Activated naive CD4-positive, alpha-beta T cell treated with anti-CD3 and anti-CD28 coated beads for 36 hours (primary cell): Measurements from ENCODE around the gene BEND3. TPM values are rescaled to one million over a fixed set of nuclear protein-coding genes. Genes with fewer than 3 reads are reported as not detected.

Source experiments
- CTCF ChIA-PET: fragments of 350-600 bp; sonication (Branson Sonifier 250); formaldehyde crosslinking; loops from one replicate; lab custom pipeline; 2021; ENCODE audit warnings: antibody characterized with exemption; lab: Charles Lee
- DNase-seq: peaks from one replicate; pipeline ENCODE4 v3.0.0-alpha.2; 2020
- H3K27ac Mint-ChIP-seq: one replicate; pipeline ENCODE4 v1.8.0; 2021; ENCODE audit warnings: mild to moderate bottlenecking, mixed read lengths
- H3K27me3 Mint-ChIP-seq: one replicate; pipeline ENCODE4 v1.8.0; 2021; ENCODE audit warnings: low read depth, mixed read lengths
- H3K36me3 Mint-ChIP-seq: one replicate; pipeline ENCODE4 v1.8.0; 2021; ENCODE audit warnings: low read depth, mixed read lengths
- H3K4me1 Mint-ChIP-seq: one replicate; pipeline ENCODE4 v1.8.0; 2021; ENCODE audit warnings: low read depth, mixed read lengths
- H3K4me3 Mint-ChIP-seq: one replicate; pipeline ENCODE4 v1.8.0; 2021; ENCODE audit warnings: mild to moderate bottlenecking, moderate library complexity, mixed read lengths
- H3K9me3 Mint-ChIP-seq: one replicate; pipeline ENCODE4 v1.8.0; 2021; ENCODE audit warnings: mixed read lengths
- intact Hi-C: fragments of 100-400 bp; cut with micrococcal nuclease; formaldehyde crosslinking; loops from one replicate; pipeline ENCODE4 v1.15.1; 2023
- total RNA-seq, 2 experiments: library from RNA; stranded (reverse); gene quantifications; one replicate each; pipeline ENCODE4 v1.2.3, GENCODE V29; 2021

BEND3 gene
- total RNA-seq, 2 experiments from 2014 or later = 2.0 to 2.6 TPM

GRCh38 chr6:107075951-107076381 is 39.3 kb downstream of the BEND3 start:
- CTCF ChIA-PET = interaction anchor here (0.6 to 1.0 kb wide), 2 partner anchors 38 to 423 kb away, joined by 3 read pairs; no protein-coding TSS in a partner anchor
- Mint-ChIP-seq H3K27ac (no peak overlapping the region), H3K27me3 (no peaks in the 10 kb centered on the region), H3K36me3 (no peaks in the 10 kb centered on the region), H3K4me3 (no peak overlapping the region), H3K9me3 (no peaks in the 10 kb centered on the region), H3K4me1 (no peaks in the 10 kb centered on the region)
- intact Hi-C loops = no loop called here
- DNase-seq = no peak

DNA sequence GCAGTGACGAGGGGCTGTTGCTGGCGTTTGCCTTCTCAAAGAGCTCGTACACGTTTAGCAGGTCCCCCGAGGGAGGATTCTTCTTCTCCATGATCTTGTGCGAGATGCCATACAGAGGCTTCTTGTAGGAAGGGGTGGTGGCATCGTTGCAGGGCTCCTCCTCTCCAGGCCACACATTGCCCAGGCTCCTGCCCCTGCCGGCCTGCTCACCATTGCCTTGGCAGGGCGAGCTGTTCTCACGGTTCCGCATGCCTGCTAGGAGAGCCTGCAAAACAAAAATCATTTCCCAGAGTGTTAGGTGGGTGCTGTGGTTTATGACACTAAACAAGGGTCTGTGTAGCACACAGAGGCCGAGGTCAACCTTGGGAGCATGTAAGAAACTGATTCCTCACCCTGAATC is 44.6 kb downstream of the BEND3 start:
- Mint-ChIP-seq H3K27me3 (no peaks in the 10 kb centered on the region), H3K4me1 (peaks cover 9% of the 10 kb centered on the region), H3K36me3 (peaks cover 16% of the 10 kb centered on the region), H3K27ac (no peak overlapping the region), H3K9me3 (no peaks in the 10 kb centered on the region), H3K4me3 (no peak overlapping the region)
- CTCF ChIA-PET = no interaction called here
- DNase-seq = no peak
- intact Hi-C loops = no loop called here

GRCh38 chr6:107069631-107070548 is 45.4 kb downstream of the BEND3 start:
- Mint-ChIP-seq H3K36me3 (peaks cover 16% of the 10 kb centered on the region), H3K27me3 (no peaks in the 10 kb centered on the region), H3K4me3 (no peak overlapping the region), H3K27ac (no peak overlapping the region), H3K4me1 (peaks cover 15% of the 10 kb centered on the region), H3K9me3 (no peaks in the 10 kb centered on the region)
- intact Hi-C loops = no loop called here
- DNase-seq = no peak
- CTCF ChIA-PET = no interaction called here

- intact Hi-C loops = no loop called here
- Mint-ChIP-seq H3K9me3 (no peaks in the 10 kb centered on the region), H3K4me1 (peaks cover 20% of the 10 kb centered on the region), H3K36me3 (peaks cover 16% of the 10 kb centered on the region), H3K4me3 (no peak overlapping the region), H3K27me3 (no peaks in the 10 kb centered on the region), H3K27ac (no peak overlapping the region)
- no peak for DNase-seq
- CTCF ChIA-PET = no interaction called here
Observed at GRCh38 chr6:107068691-107069630, 46.4 kb downstream of the BEND3 start.

DNA sequence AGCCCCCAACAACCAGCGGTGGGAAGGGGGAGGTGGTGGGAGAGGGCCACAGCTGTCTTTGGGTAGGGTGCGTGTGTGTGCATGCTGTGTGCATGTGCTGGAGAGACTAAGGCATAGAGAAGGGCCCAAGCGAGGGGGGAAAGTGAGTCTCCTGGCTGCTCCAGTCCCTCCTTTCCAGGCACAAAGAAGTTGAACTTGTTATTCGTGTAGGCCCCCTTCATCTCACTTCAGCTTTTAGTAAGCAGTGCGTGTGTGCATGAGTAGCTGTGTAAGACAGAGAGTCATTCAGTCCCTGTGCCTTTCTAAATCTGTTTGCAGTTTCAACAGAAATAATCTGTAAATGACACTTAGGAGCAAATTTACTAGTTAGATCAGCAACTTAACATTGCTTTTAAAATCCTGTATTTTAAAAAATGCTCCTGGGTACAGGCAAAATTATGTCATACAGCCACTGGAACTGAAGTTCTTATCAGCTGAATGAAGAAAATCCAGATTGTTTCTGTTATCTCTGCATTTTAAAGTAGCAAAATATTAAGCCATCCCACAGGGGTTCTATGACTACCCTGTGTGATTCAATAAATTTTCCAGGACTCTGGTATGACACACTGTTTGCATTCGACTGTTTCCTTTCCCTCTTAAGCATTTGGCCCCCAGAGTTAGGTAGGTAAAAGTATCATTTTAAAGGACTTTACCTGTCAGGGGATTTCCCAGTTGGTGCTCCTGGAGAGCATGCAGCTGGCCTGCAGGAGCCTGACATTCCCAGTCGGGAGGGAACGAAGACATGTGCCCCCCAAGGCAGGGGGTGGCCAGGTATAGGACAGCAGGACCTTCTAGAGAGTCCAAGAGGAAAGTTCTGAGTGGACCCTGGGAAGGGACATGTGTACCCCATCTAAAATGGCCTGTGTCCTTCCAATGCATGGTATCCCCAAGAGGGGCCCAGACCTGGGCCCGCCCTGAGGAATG is 48.3 kb downstream of the BEND3 start:
- Mint-ChIP-seq H3K4me3 (no peak overlapping the region), H3K27ac (no peak overlapping the region)

GRCh38 chr6:107064579-107065065 is 50.7 kb downstream of the BEND3 start:
- CTCF ChIA-PET = no interaction called here
- intact Hi-C loops = loop anchor here (2.0 to 5.0 kb wide), 2 partner anchors 36 to 48 kb away; partner anchors contain the start of gene MTRES1
- Mint-ChIP-seq H3K27ac (no peak overlapping the region), H3K27me3 (no peaks in the 10 kb centered on the region), H3K9me3 (no peaks in the 10 kb centered on the region), H3K36me3 (peaks cover 10% of the 10 kb centered on the region), H3K4me3 (no peak overlapping the region), H3K4me1 (peaks cover 35% of the 10 kb centered on the region)
- peak; percentile 29 for DNase-seq

More for the DNA sequence above, 48.3 kb downstream of the BEND3 start:
- DNase-seq = peak; percentile 29
- intact Hi-C loops = no loop called here
- no peaks in the 10 kb centered on the region for H3K27me3 Mint-ChIP-seq
- CTCF ChIA-PET = interaction anchor here (1.8 kb wide), 1 partner anchor 47 kb away, joined by 4 read pairs; no protein-coding TSS in a partner anchor
- H3K9me3 Mint-ChIP-seq = no peaks in the 10 kb centered on the region
- peaks cover 16% of the 10 kb centered on the region for H3K36me3 Mint-ChIP-seq
- peaks cover 25% of the 10 kb centered on the region for H3K4me1 Mint-ChIP-seq

GRCh38 chr6:107062691-107063090 is 52.6 kb downstream of the BEND3 start:
- H3K36me3 Mint-ChIP-seq = no peaks in the 10 kb centered on the region
- H3K27ac Mint-ChIP-seq = no peak overlapping the region
- H3K4me3 Mint-ChIP-seq = no peak overlapping the region
- H3K9me3 Mint-ChIP-seq = no peaks in the 10 kb centered on the region
- DNase-seq = no peak
- intact Hi-C loops = loop anchor here (5.0 kb wide), 1 partner anchor 50 kb away; no protein-coding TSS in a partner anchor
- H3K27me3 Mint-ChIP-seq = no peaks in the 10 kb centered on the region
- peaks cover 35% of the 10 kb centered on the region for H3K4me1 Mint-ChIP-seq
- CTCF ChIA-PET = interaction anchor here (0.6 to 0.8 kb wide), 2 partner anchors 33 to 658 kb away, joined by 5 to 6 read pairs; no protein-coding TSS in a partner anchor

DNA sequence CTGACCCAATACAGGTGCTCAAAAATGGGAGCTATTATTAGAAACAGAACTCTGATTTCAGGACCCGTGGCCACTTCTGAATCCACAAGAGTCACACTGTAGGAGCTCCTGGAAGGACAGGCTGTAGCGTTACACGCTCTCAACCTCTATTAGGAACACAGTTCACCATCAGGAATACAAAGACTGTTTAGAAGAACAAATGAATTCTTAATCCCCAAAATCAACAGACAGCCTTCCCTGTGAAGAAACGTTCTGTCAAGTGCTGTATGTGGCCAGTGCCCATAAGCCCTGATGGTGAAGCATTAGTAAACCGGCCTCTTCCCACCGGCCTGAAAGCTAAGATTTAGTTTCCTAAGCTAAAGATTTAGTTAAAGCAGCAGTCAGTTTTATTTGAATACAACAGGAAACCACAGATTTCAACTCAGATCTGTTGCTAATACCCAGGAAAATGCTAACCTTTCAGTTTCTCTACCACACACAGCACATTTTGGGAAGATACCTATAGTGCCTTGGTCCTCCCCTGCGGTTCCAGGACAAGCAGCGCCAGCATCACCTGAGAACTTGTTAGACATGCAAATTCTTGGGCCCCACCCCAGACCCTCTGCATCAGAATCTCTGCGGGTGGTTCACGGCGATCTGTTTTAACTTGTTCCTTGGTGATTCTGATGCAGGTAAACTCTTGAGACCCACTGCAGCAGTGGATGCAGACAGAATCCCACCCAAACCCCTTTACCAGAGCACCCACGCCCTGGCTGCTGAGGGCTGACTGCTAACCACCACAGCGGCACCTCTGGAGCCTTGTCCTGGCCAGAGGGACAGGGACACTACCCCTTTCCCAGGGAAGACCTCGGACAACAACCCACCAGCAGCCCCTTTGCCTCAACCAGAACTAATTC is 53.9 kb downstream of the BEND3 start:
- Mint-ChIP-seq H3K9me3 (no peaks in the 10 kb centered on the region), H3K27ac (no peak overlapping the region), H3K4me1 (peaks cover 28% of the 10 kb centered on the region), H3K4me3 (peak overlapping the region; percentile 15), H3K36me3 (no peaks in the 10 kb centered on the region), H3K27me3 (no peaks in the 10 kb centered on the region)
- CTCF ChIA-PET = interaction anchor here (0.6 to 2.2 kb wide), 4 partner anchors 31 to 212 kb away, joined by 3 to 9 read pairs (median 6); partner anchors contain the start of gene MTRES1
- intact Hi-C loops = loop anchor here (5.0 kb wide), 1 partner anchor 51 kb away; no protein-coding TSS in a partner anchor
- peak; percentile 61 for DNase-seq

DNA sequence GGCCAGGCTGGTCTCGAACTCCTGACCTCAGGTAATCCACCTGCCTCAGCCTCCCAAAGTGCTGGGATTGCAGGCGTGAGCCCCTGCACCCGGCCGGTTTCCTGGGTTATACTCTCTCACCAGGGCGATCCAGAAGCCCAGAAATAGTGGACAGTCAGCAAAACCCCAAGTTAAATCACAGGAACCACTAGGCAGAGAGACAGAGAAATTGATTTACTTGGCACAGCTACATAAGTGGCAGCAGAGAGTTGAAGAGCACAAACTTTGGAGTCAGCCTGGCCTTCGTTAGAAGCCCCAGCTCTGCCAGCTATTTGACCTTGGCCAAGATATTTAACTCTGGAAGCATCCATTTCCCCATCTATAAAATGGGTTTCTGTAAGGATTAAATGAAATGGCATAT is 54.6 kb downstream of the BEND3 start:
- intact Hi-C loops = loop anchor here (5.0 kb wide), 1 partner anchor 52 kb away; no protein-coding TSS in a partner anchor
- CTCF ChIA-PET = interaction anchor here (0.6 to 2.2 kb wide), 4 partner anchors 32 to 213 kb away, joined by 3 to 9 read pairs (median 4); partner anchors contain the start of gene MTRES1
- Mint-ChIP-seq H3K27ac (no peak overlapping the region), H3K36me3 (no peaks in the 10 kb centered on the region), H3K4me1 (peaks cover 26% of the 10 kb centered on the region), H3K27me3 (no peaks in the 10 kb centered on the region), H3K9me3 (no peaks in the 10 kb centered on the region), H3K4me3 (no peak overlapping the region)
- DNase-seq = no peak

DNA sequence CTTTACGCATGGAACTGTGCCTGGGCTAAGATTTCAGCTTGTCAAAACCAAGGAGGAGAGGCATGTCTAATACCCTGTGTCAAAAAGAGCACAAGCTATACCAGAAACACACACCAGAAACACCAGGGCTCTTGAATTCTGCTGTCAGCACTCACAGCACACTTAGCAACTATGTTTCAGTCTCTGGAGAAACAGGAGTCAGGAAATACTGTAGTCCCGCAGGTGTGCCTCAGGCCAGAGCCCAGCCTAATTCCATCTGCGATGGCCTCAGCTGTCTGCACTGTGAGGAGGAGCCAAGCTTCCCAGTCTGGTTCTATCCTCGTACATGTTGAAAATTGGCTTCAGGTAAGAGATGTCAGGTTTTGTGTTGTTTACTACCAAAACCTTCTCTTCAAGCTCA is 55.7 kb downstream of the BEND3 start:
- Mint-ChIP-seq H3K27ac (no peak overlapping the region), H3K4me1 (peaks cover 18% of the 10 kb centered on the region), H3K36me3 (no peaks in the 10 kb centered on the region), H3K9me3 (no peaks in the 10 kb centered on the region), H3K4me3 (no peak overlapping the region), H3K27me3 (no peaks in the 10 kb centered on the region)
- no peak for DNase-seq
- CTCF ChIA-PET = interaction anchor here (0.6 to 2.2 kb wide), 3 partner anchors 48 to 60 kb away, joined by 3 to 9 read pairs (median 3); no protein-coding TSS in a partner anchor
- intact Hi-C loops = loop anchor here (5.0 kb wide), 1 partner anchor 53 kb away; no protein-coding TSS in a partner anchor
